SK-N-SH (cell line): Measurements from ENCODE around the gene SOD3. TPM values are rescaled to one million over a fixed set of nuclear protein-coding genes. Genes with fewer than 3 reads are reported as not detected.

Experiments
- CTCF ChIA-PET: fragments of 300-600, 350-600 bp; formaldehyde crosslinking; extraction: SDS; loops from one replicate; lab custom pipeline; 2021; lab: Yijun Ruan, JAX
- POLR2A ChIA-PET: fragments of 350-600 bp; sonication (Branson Sonifier 250); formaldehyde crosslinking; extraction: SDS; loops from one replicate; lab custom pipeline; 2020; ENCODE audit warnings: antibody characterized with exemption, inconsistent platforms; lab: Yijun Ruan, JAX
- DNase-seq: peaks from one replicate; pipeline ENCODE4 v3.0.0; 2012
- H2AFZ ChIP-seq: fragments of 200-600 bp; sonication (generic); 2 replicates; pipeline ENCODE4 v1.8.1; 2016; ENCODE audit warnings: antibody characterized with exemption, mild to moderate bottlenecking, low read depth
- H3F3A ChIP-seq: fragments of 200-600 bp; sonication (generic); replicated peaks from 2 replicates; pipeline ENCODE3; 2016; ENCODE audit warnings: antibody characterized with exemption, mild to moderate bottlenecking; ENCODE audit not compliant: insufficient read depth
- H3K27ac ChIP-seq, 2 experiments: fragments of 200-500 bp in 1 of 2; fragments of 200-600 bp in 1 of 2; sonication (Bioruptor generic) in 1 of 2; sonication (generic), shearing (Covaris generic) in 1 of 2; 2 replicates each; pipeline versions ENCODE4 v1.5.1 to v1.6.1; 2014 to 2016; ENCODE audit warnings: low read depth in 2 of 2, inconsistent platforms in 1 of 2, low read length in 1 of 2, mild to moderate bottlenecking in 1 of 2, mixed read lengths in 1 of 2
- H3K27me3 ChIP-seq: fragments of 200-600 bp; sonication (generic), shearing (Covaris generic); 2 replicates; pipeline ENCODE4 v1.6.1; 2016; ENCODE audit warnings: mixed run types; ENCODE audit not compliant: insufficient read depth
- H3K36me3 ChIP-seq, 2 experiments: fragments of 200-500 bp in 1 of 2; fragments of 200-600 bp in 1 of 2; sonication (Bioruptor generic) in 1 of 2; sonication (generic) in 1 of 2; replicated peaks in 1 of 2; 2 replicates each; pipeline versions ENCODE3 to v1.5.1; 2014 to 2016; ENCODE audit warnings: low read length in 1 of 2, mild to moderate bottlenecking in 1 of 2; ENCODE audit not compliant: insufficient read depth in 2 of 2, control insufficient read depth in 1 of 2
- H3K4me1 ChIP-seq, 2 experiments: fragments of 200-500 bp in 1 of 2; fragments of 200-600 bp in 1 of 2; sonication (Bioruptor generic) in 1 of 2; sonication (generic), shearing (Covaris generic) in 1 of 2; 2 replicates each; pipeline versions ENCODE4 v1.5.1 to v1.6.1; 2014 to 2016; ENCODE audit warnings: low read depth in 1 of 2, low read length in 1 of 2, mixed run types in 1 of 2; ENCODE audit not compliant: insufficient read depth in 2 of 2, control insufficient read depth in 1 of 2
- H3K4me2 ChIP-seq: fragments of 200-600 bp; sonication (generic), shearing (Covaris generic); 2 replicates; pipeline ENCODE4 v1.6.1; 2017; ENCODE audit warnings: mixed run types
- H3K4me3 ChIP-seq, 2 experiments: fragments of 200-500 bp in 1 of 2; fragments of 200-600 bp in 1 of 2; sonication (Bioruptor generic) in 1 of 2; sonication (generic), shearing (Covaris generic) in 1 of 2; 2 replicates each; pipeline versions ENCODE4 v1.5.1 to v1.8.1; 2014 to 2016; ENCODE audit warnings: low read depth in 2 of 2, inconsistent platforms in 1 of 2, low read length in 1 of 2, mild to moderate bottlenecking in 1 of 2, mixed read lengths in 1 of 2, moderate library complexity in 1 of 2
- H3K79me2 ChIP-seq: fragments of 200-600 bp; sonication (generic); 2 replicates; pipeline ENCODE4 v1.8.1; 2017; ENCODE audit warnings: mild to moderate bottlenecking; ENCODE audit not compliant: insufficient read depth
- H3K9ac ChIP-seq: fragments of 200-600 bp; sonication (generic); 2 replicates; pipeline ENCODE4 v1.6.1; 2017; ENCODE audit warnings: mixed run types
- H3K9me2 ChIP-seq: fragments of 200-600 bp; sonication (generic); 2 replicates; pipeline ENCODE4 v1.6.1; 2017; ENCODE audit warnings: mixed run types
- H3K9me3 ChIP-seq: fragments of 200-600 bp; sonication (generic); 2 replicates; pipeline ENCODE4 v1.6.1; 2017; ENCODE audit warnings: mixed run types, mild to moderate bottlenecking, moderate library complexity
- H4K20me1 ChIP-seq: fragments of 200-600 bp; sonication (generic); 2 replicates; pipeline ENCODE4 v1.6.1; 2017; ENCODE audit warnings: mild to moderate bottlenecking, mixed run types; ENCODE audit not compliant: insufficient read depth
- ELF1 ChIP-seq: IDR thresholded peaks from 2 replicates; pipeline ENCODE4 v1.4.0; 2012
- EP300 ChIP-seq, 2 experiments: IDR thresholded peaks; 2 replicates each; pipeline versions ENCODE4 v1.4.0 to v1.6.1; 2012; ENCODE audit warnings: borderline replicate concordance in 1 of 2, low read depth in 1 of 2, low read length in 1 of 2
- EZH2phosphoT487 ChIP-seq: fragments of 200-600 bp; sonication (generic); IDR thresholded peaks from 2 replicates; pipeline ENCODE4 v1.6.1; 2017; ENCODE audit warnings: low read depth, mixed run types, mild to moderate bottlenecking, antibody characterized with exemption, moderate library complexity, borderline replicate concordance
- MEF2A ChIP-seq: IDR thresholded peaks from 2 replicates; pipeline ENCODE4 v1.4.0; 2012; ENCODE audit warnings: low read depth, borderline replicate concordance
- MXI1 ChIP-seq: IDR thresholded peaks from 2 replicates; pipeline ENCODE4 v1.6.1; 2012; ENCODE audit warnings: mild to moderate bottlenecking, low read depth, low read length, improper control_type of control experiment
- NRF1 ChIP-seq: IDR thresholded peaks from 2 replicates; pipeline ENCODE4 v1.6.1; 2012; ENCODE audit warnings: low read depth, mild to moderate bottlenecking, low read length
- RCOR1 ChIP-seq: fragments of 150-350 bp; IDR thresholded peaks from 2 replicates; pipeline ENCODE4 v1.6.1; 2017; ENCODE audit warnings: antibody characterized with exemption, low read length
- SIN3A ChIP-seq: IDR thresholded peaks from 2 replicates; pipeline ENCODE4 v1.6.1; 2012; ENCODE audit warnings: low read depth, mild to moderate bottlenecking, low read length, moderate library complexity, borderline replicate concordance
- SMC3 ChIP-seq: IDR thresholded peaks from 2 replicates; pipeline ENCODE4 v1.6.1; 2012; ENCODE audit warnings: low read depth, low read length, improper control_type of control experiment
- TCF12 ChIP-seq: IDR thresholded peaks from 2 replicates; pipeline ENCODE4 v1.4.0; 2012
- TEAD4 ChIP-seq: IDR thresholded peaks from 2 replicates; pipeline ENCODE4 v1.4.0; 2012; ENCODE audit warnings: mild to moderate bottlenecking, borderline replicate concordance; ENCODE audit not compliant: insufficient read depth
- WGBS: methylation state at CpG from one replicate; pipeline ENCODE4 v1.1.6; 2017; ENCODE audit warnings: low lambda C conversion rate; 5-methylcytosine and 5-hydroxymethylcytosine counted together
- polyA plus RNA-seq, 3 experiments: library from polyadenylated mRNA; depleted of rRNA; stranded (reverse); fragments of >200 nt; gene quantifications; 2 replicates each; pipeline ENCODE4 v1.2.3, GENCODE V29; 2012
- TF ChIP-seq, protein P1 (sequence below): IDR thresholded peaks from 2 replicates; pipeline ENCODE4; 2012
- TF ChIP-seq, protein P2 (sequence below): IDR thresholded peaks from 2 replicates; pipeline ENCODE4 v1.6.1; 2012; ENCODE audit warnings: mild to moderate bottlenecking, low read depth, low read length, moderate library complexity
- TF ChIP-seq, protein P3 (sequence below): fragments of 150-350 bp; IDR thresholded peaks from 2 replicates; pipeline ENCODE4 v1.6.1; 2017; ENCODE audit warnings: antibody characterized with exemption, low read length, low read depth, borderline replicate concordance
- TF ChIP-seq, protein P4 (sequence below): IDR thresholded peaks from 2 replicates; pipeline ENCODE4 v1.4.0; 2012; ENCODE audit warnings: low read depth, borderline replicate concordance

SOD3 gene
- polyA plus RNA-seq, 1 of the 3 experiments (the other 2 are of a cell fraction) = 21.6 TPM

DNA sequence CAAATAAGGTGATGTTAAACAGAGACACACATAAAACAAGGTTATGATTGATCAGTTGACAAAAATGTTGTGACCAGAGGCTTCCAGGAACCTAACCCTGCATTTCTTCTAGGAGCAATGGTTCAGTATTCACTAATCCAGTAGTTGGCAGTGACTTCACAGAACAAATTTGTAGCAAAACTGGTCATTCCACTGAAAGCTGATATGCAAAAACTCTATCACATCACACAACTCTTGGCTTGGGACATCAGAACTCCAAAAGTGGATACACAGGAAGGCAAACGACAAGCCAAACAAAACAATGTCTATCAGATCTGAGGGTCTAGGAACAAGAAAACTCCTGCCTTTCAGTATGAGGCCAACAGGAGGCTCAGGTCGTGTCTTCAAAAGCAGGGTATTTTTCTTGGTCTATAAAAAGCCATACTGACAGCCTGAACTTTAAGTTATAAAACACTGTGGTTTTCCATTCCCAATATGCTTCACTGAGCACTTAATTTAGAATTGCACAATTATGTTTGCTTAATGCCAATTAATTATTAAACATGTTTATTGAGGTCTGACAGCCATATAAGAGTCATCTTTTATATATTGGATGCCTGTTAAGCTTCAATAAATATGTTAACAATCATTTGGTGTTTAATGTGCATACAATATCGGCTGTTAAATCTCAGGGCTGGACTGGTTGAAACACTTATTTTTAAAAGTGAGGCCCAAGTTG, 45.6 kb downstream of the SOD3 start:
- no peak for DNase-seq
- no peaks in the 10 kb centered on the region for H3K27me3 ChIP-seq
- POLR2A ChIA-PET = no interaction called here
- 81% methylated on average over 3 of the region's 3 CpGs for WGBS
- no peak overlapping the region for H3K4me3 ChIP-seq
- no peak overlapping the region for H3K9ac ChIP-seq
- no peak overlapping the region for H2AFZ ChIP-seq
- CTCF ChIA-PET = no interaction called here
- H3K4me1 ChIP-seq = no peaks in the 10 kb centered on the region
- no peaks in the 10 kb centered on the region for H4K20me1 ChIP-seq
- no peak overlapping the region for H3K27ac ChIP-seq
- no peaks in the 10 kb centered on the region for H3K9me2 ChIP-seq
- H3F3A ChIP-seq = no peaks in the 10 kb centered on the region
- no peaks in the 10 kb centered on the region for H3K79me2 ChIP-seq
- no peaks in the 10 kb centered on the region for H3K36me3 ChIP-seq
- no peaks in the 10 kb centered on the region for H3K9me3 ChIP-seq
- TF ChIP-seq, protein P1, sequence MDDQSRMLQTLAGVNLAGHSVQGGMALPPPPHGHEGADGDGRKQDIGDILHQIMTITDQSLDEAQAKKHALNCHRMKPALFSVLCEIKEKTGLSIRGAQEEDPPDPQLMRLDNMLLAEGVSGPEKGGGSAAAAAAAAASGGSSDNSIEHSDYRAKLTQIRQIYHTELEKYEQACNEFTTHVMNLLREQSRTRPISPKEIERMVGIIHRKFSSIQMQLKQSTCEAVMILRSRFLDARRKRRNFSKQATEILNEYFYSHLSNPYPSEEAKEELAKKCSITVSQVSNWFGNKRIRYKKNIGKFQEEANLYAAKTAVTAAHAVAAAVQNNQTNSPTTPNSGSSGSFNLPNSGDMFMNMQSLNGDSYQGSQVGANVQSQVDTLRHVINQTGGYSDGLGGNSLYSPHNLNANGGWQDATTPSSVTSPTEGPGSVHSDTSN = no peak
- no peak for TF ChIP-seq EZH2phosphoT487
- TF ChIP-seq, protein P2, sequence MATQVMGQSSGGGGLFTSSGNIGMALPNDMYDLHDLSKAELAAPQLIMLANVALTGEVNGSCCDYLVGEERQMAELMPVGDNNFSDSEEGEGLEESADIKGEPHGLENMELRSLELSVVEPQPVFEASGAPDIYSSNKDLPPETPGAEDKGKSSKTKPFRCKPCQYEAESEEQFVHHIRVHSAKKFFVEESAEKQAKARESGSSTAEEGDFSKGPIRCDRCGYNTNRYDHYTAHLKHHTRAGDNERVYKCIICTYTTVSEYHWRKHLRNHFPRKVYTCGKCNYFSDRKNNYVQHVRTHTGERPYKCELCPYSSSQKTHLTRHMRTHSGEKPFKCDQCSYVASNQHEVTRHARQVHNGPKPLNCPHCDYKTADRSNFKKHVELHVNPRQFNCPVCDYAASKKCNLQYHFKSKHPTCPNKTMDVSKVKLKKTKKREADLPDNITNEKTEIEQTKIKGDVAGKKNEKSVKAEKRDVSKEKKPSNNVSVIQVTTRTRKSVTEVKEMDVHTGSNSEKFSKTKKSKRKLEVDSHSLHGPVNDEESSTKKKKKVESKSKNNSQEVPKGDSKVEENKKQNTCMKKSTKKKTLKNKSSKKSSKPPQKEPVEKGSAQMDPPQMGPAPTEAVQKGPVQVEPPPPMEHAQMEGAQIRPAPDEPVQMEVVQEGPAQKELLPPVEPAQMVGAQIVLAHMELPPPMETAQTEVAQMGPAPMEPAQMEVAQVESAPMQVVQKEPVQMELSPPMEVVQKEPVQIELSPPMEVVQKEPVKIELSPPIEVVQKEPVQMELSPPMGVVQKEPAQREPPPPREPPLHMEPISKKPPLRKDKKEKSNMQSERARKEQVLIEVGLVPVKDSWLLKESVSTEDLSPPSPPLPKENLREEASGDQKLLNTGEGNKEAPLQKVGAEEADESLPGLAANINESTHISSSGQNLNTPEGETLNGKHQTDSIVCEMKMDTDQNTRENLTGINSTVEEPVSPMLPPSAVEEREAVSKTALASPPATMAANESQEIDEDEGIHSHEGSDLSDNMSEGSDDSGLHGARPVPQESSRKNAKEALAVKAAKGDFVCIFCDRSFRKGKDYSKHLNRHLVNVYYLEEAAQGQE = no peak
- no peak for TF ChIP-seq EP300 (IDR thresholded peaks at IDR 0.05; ENCODE audit: borderline replicate concordance in 1 of 2, low read depth in 1 of 2, low read length in 1 of 2)
- TF ChIP-seq SIN3A = no peak
- TF ChIP-seq SMC3 = no peak
- TF ChIP-seq, protein P3, sequence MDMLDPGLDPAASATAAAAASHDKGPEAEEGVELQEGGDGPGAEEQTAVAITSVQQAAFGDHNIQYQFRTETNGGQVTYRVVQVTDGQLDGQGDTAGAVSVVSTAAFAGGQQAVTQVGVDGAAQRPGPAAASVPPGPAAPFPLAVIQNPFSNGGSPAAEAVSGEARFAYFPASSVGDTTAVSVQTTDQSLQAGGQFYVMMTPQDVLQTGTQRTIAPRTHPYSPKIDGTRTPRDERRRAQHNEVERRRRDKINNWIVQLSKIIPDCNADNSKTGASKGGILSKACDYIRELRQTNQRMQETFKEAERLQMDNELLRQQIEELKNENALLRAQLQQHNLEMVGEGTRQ = no peak
- no peak for TF ChIP-seq NRF1
- TF ChIP-seq TEAD4 = no peak
- TF ChIP-seq MXI1 = no peak
- TF ChIP-seq RCOR1 = no peak
- TF ChIP-seq TCF12 = no peak
- TF ChIP-seq ELF1 = no peak
- TF ChIP-seq MEF2A = no peak
- TF ChIP-seq, protein P4, sequence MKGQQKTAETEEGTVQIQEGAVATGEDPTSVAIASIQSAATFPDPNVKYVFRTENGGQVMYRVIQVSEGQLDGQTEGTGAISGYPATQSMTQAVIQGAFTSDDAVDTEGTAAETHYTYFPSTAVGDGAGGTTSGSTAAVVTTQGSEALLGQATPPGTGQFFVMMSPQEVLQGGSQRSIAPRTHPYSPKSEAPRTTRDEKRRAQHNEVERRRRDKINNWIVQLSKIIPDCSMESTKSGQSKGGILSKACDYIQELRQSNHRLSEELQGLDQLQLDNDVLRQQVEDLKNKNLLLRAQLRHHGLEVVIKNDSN = no peak
- H3K4me2 ChIP-seq = no peak overlapping the region
